OCI-M1 (cell line): Measurements from ENCODE around the gene SDK1.
"Not testable (repeated sequence)": the region's sequence is repeated elsewhere in the genome, so short reads cannot be mapped to it uniquely, and the experiment has no call there.

Experiments
- DNase-seq: peaks from one replicate; lab custom pipeline; 2025; lab: John Stamatoyannopoulos, UW

The SDK1 gene

DNA sequence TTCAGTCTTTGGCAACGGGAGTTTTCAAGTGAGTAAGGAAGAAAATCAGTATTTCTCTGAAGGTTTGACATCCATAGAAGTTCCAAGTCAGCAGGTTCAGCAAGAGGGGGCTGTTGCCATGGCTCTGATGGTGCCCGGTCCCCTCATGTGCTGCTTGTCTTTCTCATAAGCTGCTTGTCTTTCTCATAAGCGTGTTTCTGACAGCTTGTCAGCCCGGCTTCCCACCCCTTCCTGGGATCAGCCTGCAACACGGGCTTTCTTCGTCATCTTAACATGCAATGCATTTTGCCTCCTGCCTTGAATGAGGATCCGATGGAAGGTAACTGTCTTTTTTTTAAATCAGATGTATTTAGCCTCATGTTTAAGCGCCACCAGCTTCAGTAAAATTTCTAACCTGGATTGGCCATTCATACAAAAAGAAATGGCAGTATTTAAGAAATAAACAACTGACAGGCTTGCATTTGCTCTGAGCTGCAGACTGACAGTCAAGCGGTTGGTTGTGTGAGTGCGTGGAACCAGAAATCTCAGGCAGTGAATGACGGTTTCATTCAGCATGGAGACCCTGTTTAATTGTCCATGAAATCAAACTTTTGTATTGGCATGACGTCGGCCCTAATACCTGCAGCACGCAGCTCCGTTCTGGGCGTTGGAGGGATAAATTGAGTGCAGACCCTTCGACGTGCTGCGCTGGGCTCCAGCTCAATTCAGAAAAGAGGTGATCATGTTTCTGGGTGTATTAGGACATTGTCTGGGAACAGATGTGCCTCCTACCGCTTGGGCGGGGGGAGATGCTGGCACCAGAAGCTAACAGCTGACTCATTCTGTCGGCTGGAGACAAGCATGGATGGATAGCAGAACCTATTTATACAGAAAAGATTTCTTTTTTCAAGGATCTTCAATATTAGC is 926.3 kb downstream of the SDK1 start:
- DNase-seq = no peak

DNA sequence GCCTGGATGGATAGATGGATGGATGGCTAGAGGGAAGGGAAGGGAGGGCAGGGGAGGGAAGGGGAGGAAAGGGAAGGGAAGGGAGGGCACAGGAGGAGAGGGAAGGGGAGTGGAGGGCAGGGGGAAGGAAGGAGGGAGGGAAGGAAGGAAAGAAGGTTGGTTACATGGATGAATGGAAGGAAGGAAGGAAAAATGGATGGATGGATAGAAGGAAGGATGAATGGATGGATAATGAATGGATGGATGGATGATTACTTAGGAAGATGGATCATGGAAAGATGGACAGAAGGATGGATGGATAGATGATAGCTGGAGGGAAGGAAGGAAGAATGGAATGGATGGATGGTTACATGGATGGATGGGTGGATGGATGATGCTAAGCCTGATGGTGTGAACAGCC is 929.3 kb downstream of the SDK1 start:
- DNase-seq = no peak

DNA sequence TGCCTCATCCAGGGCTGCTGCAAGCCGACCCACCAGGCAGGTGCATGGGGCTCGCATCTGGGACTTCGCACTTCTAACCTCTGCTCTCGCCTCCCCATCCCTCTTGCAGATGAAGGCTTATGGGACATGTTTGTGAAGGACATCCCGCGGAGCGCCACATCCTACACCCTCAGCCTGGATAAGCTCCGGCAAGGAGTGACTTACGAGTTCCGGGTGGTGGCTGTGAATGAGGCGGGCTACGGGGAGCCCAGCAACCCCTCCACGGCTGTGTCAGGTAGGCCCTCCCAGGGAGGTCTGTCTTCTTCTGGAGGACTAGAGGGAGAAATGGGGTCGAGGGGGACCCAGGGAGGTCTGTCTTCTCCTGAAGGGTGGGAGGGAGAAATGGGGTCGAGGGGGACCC is 932.1 kb downstream of the SDK1 start:
- DNase-seq = no peak

DNA sequence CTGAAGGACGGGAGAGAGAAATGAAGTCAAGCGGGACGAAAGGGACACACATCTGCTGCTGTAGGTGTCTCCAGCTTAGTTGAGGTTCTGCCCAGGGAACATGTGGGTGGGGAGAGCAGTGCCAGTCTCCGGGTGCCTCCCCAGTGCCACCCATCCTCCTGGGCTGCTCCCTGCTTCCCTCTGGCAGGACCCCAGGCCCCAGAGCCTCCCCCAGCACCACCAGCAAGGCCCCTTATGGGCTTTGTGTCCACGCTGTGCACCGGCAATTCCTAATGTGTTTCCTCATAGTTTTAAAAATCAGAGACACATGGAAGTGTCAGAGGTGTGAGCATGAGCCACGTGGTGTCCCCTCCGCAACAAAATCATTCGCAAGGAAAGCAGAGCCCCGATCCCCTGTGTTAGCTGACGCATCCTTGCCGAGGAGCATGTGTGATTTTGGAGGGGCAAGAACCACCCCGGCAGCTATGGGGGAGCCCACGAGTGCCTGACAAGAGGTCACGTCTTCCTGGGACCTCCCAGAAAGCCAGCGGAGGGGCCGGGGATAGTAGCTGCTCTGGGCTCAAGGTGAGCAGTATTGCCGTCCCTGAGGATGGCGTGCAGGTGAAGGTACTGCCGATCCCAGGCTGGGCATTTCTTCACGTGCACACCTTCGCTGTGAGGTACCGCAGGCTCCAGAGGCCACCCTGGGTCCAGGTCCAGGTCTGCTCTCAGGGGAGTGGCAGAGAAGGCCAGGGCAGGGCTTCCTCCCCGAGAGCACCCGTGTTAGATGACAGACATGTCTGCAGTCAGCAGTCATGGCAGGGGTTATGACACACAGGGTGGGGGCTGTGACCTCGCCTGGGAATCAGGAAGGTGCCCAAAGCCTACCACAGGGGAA is 932.8 kb downstream of the SDK1 start:
- DNase-seq = no peak

DNA sequence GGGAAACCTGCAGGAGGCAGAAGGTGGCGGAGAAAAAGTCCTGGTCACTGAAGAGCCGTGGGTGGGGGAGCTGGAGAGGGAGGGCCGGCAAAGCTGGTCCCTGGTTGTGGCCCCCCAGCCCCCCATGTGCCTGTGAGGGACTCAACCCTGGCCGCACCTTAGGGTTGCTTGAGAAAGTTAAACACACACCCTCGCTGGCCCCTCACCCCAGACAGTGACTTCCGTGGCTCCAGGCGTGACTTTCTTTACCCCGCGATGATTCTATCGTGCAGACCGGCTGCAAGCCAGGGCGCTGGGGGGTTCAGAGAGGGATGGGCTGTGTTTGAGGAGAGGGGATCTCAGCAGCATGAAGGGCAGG is 933.4 kb downstream of the SDK1 start:
- no peak for DNase-seq

DNA sequence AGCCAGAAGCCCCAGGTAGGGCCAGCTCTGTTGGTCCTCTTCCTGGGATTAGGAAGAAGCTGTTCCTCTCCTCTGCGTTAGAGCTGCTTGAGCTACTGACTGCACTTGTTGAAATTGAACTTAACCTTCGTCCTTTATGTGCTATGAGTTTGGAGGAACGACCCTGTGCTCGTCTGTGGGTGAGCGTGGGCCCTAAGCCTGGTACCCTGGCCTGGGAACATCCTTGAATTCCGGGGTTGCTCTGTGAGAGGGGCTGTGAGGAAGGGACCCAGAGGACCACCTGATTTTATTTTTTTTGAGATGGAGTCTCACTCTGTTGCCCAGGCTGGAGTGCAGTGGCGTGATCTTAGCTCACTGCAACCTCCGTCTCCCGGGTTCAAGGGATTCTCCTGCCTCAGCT is 933.8 kb downstream of the SDK1 start:
- DNase-seq = no peak

DNA sequence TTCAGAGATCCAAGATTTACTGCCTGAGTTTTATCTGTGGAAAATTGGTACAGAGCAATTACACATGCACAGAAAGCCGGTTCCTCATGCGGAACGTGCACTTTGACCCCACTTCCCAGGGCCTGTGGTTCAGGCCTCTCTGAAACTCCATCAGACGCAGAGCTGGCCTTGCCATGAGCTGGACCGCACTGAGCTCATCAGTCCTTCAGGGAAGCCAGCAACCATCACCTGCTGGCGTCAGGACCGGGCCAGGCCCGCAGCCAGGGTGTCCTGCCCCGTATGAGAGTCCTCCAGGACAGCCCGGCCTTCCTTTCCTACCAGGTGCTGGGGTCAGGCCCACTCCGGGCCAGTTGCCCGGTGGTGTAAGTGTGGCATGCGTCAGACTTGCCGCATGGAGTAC is 934.5 kb downstream of the SDK1 start:
- no peak for DNase-seq

DNA sequence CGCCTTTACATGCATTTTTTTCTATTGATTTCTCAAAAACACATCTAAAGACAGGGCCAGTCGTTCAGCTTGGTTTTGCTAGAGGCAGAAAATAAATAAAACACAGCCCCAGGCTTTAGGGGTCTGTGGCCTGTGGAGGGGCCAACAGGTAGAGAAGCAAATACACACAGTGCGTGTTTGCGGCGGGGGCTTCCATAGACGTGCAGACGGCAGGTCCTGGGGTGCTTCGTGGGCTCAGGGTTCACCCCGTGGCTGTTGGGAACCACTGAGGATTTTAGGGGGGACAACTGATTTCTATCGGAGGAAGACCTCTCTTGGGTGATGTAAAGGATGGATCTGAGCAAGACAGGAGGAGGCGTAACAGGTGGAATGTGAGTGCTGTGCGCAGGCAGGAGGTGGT is 935.3 kb downstream of the SDK1 start:
- no peak for DNase-seq

DNA sequence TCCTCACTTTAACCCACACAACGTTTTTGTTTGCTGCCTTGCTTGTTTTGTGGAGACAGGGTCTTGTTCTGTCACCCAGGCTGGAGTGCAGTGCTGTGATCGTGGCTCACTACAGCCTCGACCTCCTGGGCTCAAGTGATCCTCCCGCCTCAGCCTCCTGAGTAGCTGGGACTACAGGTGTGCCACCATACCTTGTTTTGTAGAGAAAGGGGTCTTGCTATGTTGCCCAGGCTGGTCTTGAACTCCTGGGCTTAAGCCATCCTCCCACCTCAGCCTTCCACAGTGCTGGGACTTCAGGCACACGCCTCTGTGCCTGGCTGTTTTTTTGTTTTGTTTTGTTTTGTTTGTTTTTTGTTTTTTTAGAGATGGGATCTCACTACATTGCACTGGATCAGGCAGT is 935.8 kb downstream of the SDK1 start:
- DNase-seq = not testable (repeated sequence)

DNA sequence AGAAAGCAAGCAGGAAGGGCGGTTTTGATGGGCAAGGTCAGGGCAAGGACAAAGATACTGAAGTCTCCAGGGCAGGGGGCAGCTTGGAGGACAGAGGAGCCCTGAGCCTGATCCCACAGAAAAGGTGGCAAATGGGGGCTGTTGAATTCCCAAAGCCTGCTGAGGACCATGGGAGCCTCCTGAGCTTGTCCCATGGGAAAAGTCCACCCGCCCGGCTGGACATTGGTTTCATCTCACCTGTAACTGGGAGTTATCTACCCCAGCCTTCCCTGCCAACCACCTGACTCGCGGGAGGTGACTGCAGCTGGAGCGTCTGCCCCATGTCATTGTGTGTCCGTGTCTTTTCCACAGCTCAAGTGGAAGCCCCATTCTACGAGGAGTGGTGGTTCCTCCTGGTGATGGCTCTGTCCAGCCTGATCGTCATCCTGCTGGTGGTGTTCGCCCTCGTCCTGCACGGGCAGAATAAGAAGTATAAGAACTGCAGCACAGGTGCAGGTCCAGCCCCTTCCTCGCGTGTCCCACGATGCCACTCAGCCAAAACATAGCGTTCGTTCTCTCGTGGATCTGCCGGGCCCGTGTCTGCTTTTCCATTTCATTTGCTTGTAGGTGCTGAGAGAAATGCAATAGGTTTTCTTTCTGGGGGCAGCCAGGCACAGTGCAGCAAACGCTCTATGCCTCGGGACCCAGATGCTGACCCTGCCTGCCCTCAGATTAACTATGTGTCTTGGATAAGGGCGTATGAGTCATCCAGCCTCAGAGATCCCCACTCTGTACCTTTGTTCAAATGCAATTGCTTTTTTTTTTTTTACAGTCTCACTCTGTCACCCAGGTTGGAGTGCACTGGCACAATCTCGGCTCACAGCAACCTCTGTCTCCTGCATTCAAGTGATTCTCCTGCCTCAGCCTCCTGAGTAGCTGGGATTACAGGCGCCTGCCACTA is 936.5 kb downstream of the SDK1 start:
- DNase-seq = no peak

DNA sequence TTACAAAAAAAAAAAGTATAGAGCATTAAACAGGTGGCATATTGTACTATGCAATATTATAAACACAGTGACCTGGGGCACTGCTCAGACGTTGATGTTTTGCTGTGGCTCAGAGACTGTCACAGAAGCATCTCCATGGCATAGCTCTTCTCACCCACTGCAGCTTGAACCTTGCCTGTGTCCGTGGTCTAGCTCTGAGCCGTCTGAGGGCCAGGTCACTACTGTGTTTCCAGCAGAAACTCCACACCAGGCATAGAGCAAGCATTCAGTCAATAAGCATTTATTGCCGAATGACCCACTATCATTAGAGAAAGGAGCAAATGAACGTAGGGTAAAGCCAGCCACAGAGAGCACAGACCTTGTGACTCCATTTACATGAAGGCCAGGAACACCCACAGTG is 937.8 kb downstream of the SDK1 start:
- no peak for DNase-seq

DNA sequence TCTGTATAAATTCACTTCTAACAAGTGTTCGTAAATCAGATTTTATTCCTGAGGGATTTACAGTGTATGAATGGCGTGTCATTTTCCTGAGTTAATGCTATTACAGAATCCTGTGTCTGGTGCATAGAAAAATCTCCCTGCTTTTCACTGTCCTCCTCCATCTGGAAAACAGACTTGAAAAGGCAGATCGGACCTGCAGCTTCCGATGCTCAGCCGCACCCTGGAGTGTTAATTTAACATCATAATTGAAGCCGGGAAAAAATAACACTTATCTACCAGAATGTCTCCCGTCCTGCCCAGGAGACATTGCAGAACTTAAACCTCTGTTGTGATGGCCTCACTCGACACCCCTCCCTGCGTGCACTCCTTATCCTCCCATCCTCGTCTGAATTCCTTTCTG is 939.0 kb downstream of the SDK1 start:
- no peak for DNase-seq

DNA sequence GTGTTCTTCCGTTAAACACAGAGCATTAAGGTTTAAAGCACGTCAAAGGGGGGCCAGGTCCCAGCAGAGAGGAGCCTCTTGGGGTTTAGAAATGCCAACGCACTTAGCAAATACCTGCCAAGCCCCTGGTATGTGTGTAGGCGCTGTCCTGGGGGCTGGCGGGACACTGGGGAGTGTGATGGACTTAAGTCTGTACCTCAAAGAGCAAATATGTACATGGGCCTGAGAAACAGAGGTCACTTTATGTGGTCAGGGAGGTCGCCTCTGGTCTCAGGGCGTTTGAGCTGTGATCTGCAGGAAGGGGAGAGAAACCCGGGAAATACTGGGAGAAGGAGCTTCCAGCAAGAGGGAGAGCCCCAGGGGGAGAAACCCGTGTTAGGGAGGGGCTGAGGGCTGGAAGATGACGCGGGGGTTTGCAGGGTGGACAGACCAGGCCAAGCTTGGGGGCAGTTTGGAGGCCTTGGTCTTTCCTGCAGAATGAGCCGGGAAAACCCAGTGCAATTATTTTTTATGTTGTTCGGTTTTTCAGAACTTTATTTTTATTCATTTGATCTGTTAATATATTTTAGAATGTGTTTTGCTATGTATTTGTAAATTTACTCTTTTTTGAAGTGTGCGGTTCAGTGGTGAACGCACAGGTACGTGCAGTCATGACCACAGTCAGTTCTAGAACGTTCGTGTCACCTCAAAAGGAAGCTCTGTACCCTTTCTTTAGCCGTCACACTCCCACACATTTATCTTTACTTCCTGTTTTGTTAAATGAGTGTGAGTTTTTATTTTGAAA is 939.7 kb downstream of the SDK1 start:
- no peak for DNase-seq

DNA sequence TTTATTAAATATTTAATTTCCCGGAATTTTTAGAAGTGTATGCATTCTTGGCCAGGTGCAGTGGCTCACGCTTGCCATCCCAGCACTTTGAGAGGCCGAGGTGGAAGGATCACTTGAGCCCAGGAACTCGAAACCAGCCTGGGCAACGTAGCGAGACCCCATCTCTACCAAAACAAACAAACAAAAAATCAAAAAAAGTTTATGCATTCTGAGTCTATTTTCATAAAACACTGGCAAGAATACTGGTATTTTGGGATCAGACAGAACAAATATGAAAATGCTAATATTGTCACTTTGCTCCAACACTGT is 940.2 kb downstream of the SDK1 start:
- no peak for DNase-seq

DNA sequence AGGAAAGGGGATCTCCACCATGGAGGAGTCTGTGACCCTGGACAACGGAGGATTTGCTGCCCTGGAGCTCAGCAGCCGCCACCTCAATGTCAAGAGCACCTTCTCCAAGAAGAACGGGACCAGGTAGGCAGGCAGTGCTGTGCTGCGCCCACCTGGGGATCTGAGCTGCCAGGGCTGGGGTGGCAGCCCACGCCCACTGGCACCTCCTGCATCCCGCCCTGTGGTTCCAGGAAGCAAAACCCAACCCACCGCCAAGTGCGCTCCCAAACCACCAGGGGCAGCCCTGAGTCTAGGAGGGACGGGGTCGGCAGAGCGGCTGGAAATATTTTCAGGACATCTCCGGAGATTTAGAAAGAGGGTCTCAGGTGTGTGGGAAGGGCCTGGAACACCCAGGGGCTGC is 940.7 kb downstream of the SDK1 start:
- DNase-seq = no peak

DNA sequence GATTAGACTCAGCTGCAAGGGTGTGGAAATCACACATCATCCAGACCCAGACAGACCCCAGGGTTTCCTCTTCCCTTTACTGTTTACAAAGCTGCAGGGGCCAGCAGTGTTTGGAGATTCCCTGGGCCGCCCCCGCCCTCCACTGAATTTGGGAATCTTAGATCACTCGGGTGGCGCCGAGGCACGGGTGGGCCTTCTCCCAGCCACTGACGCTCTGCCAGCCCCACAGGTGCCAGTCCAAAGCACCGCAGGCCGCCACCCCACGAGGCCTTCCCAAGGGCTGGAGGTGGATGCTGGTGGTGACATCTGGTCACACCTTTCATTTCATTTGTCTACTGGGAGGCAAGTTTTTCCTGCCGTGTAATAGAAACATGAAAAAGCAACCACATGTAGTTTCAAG is 941.7 kb downstream of the SDK1 start:
- no peak for DNase-seq

DNA sequence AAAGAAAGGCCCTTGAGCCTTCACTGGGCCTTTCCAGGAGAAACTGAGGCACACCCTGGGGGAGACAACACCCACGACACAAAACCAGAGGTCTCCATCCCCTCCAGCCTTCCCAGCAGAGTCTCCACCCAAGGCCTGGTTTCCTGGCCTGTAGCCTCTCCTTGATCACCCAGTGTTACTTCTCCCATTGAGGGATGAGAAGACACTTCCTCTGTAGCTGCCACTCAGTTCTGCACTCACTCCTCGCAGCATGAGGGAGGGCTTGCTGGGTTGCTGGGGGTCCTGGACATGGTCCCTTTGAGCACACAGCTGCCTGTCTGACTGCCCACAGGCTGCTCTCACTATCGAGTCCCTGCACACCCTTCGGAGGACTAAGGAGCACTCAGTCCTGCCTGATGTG is 943.0 kb downstream of the SDK1 start:
- DNase-seq = no peak

DNA sequence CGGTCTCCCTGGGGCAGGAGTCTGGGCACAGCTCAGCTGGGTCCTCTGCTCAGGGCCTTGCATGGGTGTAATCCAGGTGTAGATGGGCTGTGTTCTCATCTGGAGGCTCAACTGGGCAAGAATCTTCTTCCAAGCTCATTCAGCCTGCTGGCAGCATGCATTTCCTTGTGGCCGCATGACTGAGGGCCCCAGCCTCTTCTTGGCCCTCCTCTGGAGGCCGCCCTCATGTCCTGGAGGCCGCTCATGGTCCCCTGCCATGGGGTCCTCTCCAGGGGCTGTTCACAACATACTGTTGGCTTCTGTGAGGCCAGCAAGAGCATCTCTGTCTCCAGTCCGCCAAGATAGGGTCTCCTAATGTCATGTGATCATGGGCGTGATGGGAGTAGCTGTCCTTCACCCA is 943.6 kb downstream of the SDK1 start:
- no peak for DNase-seq

DNA sequence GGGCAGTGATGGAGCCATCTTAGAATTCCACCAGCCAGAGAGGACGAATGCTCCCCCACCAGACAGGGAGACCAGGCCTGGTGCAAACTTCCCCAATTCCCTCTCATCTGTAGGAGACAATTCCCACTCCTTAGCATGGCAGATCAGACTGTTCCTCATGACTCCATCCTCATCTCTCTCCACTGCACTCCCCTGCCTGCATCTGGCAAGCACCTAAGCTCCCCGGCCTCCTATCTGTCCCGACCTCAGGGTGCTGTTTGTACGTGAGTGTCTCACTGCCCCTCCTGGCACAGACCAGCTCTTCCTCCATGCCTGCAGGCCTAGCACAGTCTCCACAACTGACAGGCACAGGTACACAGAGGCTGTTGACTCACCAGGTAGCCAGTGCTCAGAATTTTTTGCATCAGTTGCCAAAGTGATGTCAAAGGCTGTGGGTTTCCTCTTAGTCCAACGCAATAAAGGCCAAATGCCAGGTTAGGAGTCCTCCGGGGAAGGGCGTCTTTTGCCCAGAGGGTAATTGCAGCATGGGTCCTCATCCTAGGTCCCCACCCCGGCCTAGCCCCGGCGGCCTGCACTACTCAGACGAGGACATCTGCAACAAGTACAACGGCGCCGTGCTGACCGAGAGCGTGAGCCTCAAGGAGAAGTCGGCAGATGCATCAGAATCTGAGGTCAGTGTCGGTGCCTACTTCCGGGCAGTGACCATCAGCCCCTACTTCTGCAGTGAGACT is 944.2 kb downstream of the SDK1 start:
- DNase-seq = no peak

DNA sequence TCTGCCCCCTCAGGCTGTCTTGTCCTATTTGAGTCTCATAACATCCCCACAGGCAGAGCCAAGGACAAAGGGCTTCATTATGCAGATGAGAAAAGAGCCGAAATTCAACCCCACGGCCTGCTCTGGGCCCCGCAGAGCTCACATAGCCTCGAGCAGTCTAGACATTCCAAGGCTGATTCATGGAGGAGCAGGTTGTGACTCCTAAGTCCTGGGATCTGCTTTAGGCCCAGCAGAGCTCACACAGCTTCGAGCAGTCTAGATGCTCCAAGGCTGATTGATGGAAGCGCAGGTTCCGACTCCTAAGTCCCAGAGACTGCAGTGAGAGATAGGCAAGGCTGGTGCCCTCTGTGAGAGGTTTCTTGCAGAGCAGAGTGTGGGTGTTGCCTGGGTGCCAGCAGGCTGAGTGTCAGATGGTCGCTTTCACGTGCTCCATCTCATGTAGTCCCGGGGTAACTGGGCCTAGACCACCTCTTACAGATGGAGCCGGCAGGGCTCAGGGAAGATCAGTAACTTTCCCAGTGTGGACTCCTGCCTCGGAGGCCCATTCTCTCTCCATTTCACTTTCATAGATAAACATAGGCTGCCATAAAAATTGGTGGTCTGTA is 944.9 kb downstream of the SDK1 start:
- no peak for DNase-seq
